Measurements from ENCODE around the gene SGK1.
"Not testable (repeated sequence)": the region's sequence is repeated elsewhere in the genome, so short reads cannot be mapped to it uniquely, and the experiment has no call there.

DNA sequence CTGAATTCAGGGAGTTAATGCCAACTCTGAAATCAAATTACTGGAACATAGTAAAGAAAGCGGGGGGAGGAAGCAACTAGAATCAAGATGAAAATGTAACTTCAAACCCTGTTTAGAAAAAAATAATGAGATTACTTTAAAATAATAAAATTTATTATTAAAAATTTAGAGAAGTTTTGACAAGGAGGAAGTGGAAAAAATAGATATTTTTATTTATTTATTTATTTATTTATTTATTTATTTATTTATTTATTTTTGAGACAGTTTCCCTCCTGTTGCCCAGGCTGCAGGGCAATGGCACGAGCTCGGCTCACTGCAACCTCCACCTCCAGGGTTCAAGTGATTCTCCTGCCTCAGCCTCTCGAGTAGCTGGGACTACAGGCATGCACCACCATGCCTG, 82.6 kb downstream of the SGK1 start:
- TF ChIP-seq EZH2 (IDR thresholded peaks at IDR 0.05; ENCODE audit: low read length): not testable (repeated sequence)
- TF ChIP-seq, protein P1, sequence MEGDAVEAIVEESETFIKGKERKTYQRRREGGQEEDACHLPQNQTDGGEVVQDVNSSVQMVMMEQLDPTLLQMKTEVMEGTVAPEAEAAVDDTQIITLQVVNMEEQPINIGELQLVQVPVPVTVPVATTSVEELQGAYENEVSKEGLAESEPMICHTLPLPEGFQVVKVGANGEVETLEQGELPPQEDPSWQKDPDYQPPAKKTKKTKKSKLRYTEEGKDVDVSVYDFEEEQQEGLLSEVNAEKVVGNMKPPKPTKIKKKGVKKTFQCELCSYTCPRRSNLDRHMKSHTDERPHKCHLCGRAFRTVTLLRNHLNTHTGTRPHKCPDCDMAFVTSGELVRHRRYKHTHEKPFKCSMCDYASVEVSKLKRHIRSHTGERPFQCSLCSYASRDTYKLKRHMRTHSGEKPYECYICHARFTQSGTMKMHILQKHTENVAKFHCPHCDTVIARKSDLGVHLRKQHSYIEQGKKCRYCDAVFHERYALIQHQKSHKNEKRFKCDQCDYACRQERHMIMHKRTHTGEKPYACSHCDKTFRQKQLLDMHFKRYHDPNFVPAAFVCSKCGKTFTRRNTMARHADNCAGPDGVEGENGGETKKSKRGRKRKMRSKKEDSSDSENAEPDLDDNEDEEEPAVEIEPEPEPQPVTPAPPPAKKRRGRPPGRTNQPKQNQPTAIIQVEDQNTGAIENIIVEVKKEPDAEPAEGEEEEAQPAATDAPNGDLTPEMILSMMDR (optimal IDR thresholded peaks at IDR 0.05 in 1 of 3, IDR thresholded peaks at IDR 0.05 in 1 of 3, conservative IDR thresholded peaks at IDR 0.05 in 1 of 3; ENCODE audit: extremely low read depth in 1 of 3, insufficient read depth in 2 of 3, low read length in 3 of 3): not testable (repeated sequence)

All from keratinocyte (primary cell).